Ectodermal cell (in vitro differentiated cells): ENCODE measurements around the gene HMGCR.

Source experiments
- H3K27ac ChIP-seq: 2 replicates; pipeline ENCODE4 v1.7.0; 2013; ENCODE audit warnings: mild to moderate bottlenecking, low read depth, low read length; ENCODE audit not compliant: insufficient read depth, poor library complexity, severe bottlenecking
- H3K27me3 ChIP-seq: 2 replicates; pipeline ENCODE4 v1.7.0; 2013; ENCODE audit warnings: mild to moderate bottlenecking, low read length; ENCODE audit not compliant: insufficient read depth, control insufficient read depth, poor library complexity, severe bottlenecking
- H3K36me3 ChIP-seq: one replicate; pipeline ENCODE4 v1.7.0; 2013; ENCODE audit warnings: low read length; ENCODE audit not compliant: control insufficient read depth, insufficient read depth
- H3K4me1 ChIP-seq: one replicate; pipeline ENCODE4 v1.7.0; 2013; ENCODE audit warnings: low read length; ENCODE audit not compliant: control insufficient read depth, insufficient read depth
- H3K4me3 ChIP-seq: 2 replicates; pipeline ENCODE4 v1.7.0; 2013; ENCODE audit warnings: low read depth, low read length, control low read depth; ENCODE audit not compliant: insufficient read depth
- H3K9me3 ChIP-seq: 2 replicates; pipeline ENCODE4 v1.7.0; 2013; ENCODE audit warnings: mild to moderate bottlenecking, low read length, moderate library complexity; ENCODE audit not compliant: control insufficient read depth
- WGBS, 2 experiments: methylation state at CpG; one replicate each; pipeline ENCODE4 v1.1.7; 2013; ENCODE audit warnings: missing lambda C conversion rate in 2 of 2; 5-methylcytosine and 5-hydroxymethylcytosine counted together

The HMGCR gene

GRCh38 chr5:75361310-75361709 lies 24.3 kb downstream of the HMGCR start:
- 83 to 87% methylated on average over 4 of the region's 4 CpGs for WGBS, 2 experiments
- no peak overlapping the region for H3K27ac ChIP-seq
- H3K4me3 ChIP-seq: no peak overlapping the region
- no peaks in the 10 kb centered on the region for H3K4me1 ChIP-seq
- H3K36me3 ChIP-seq: peaks cover 47% of the 10 kb centered on the region
- H3K27me3 ChIP-seq: no peaks in the 10 kb centered on the region
- H3K9me3 ChIP-seq: no peaks in the 10 kb centered on the region

- Histone ChIP-seq H3K4me1 (no peaks in the 10 kb centered on the region), H3K36me3 (peaks cover 35% of the 10 kb centered on the region), H3K27ac (no peak overlapping the region), H3K4me3 (no peak overlapping the region), H3K27me3 (no peaks in the 10 kb centered on the region), H3K9me3 (no peaks in the 10 kb centered on the region)
- 94 to 100% methylated on average over 4 of the region's 4 CpGs for WGBS, 2 experiments
Measured at GRCh38 chr5:75362474-75362975, 25.5 kb downstream of the HMGCR start.

- Histone ChIP-seq H3K27ac (no peak overlapping the region), H3K4me1 (no peaks in the 10 kb centered on the region), H3K27me3 (no peaks in the 10 kb centered on the region), H3K36me3 (peaks cover 30% of the 10 kb centered on the region), H3K9me3 (no peaks in the 10 kb centered on the region), H3K4me3 (no peak overlapping the region)
- WGBS, 2 experiments: 85 to 87% methylated on average over 5 of the region's 5 CpGs
Measured at GRCh38 chr5:75363111-75363510, 26.1 kb downstream of the HMGCR start.

GRCh38 chr5:75363726-75364495 lies 26.9 kb downstream of the HMGCR start:
- WGBS, 2 experiments: 93% methylated on average over 8 of the region's 8 CpGs
- Histone ChIP-seq H3K36me3 (peaks cover 25% of the 10 kb centered on the region), H3K4me3 (no peak overlapping the region), H3K27ac (no peak overlapping the region), H3K27me3 (no peaks in the 10 kb centered on the region), H3K4me1 (no peaks in the 10 kb centered on the region), H3K9me3 (no peaks in the 10 kb centered on the region)

GRCh38 chr5:75364571-75365280 lies 27.7 kb downstream of the HMGCR start:
- Histone ChIP-seq H3K27ac (no peak overlapping the region), H3K27me3 (no peaks in the 10 kb centered on the region), H3K36me3 (peaks cover 17% of the 10 kb centered on the region), H3K4me3 (no peak overlapping the region), H3K4me1 (no peaks in the 10 kb centered on the region), H3K9me3 (no peaks in the 10 kb centered on the region)
- WGBS, 2 experiments: 87 to 88% methylated on average over 6 to 7 of the region's 7 CpGs

- H3K4me1 ChIP-seq: no peaks in the 10 kb centered on the region
- peaks cover 7% of the 10 kb centered on the region for H3K36me3 ChIP-seq
- no peaks in the 10 kb centered on the region for H3K9me3 ChIP-seq
- no peak overlapping the region for H3K27ac ChIP-seq
- 34 to 50% methylated on average over 1 of the region's 1 CpG for WGBS, 2 experiments
- no peaks in the 10 kb centered on the region for H3K27me3 ChIP-seq
- no peak overlapping the region for H3K4me3 ChIP-seq
Measured at GRCh38 chr5:75365740-75366139, 28.7 kb downstream of the HMGCR start.

GRCh38 chr5:75366787-75367186 lies 29.8 kb downstream of the HMGCR start:
- no peaks in the 10 kb centered on the region for H3K9me3 ChIP-seq
- H3K36me3 ChIP-seq: no peaks in the 10 kb centered on the region
- no peaks in the 10 kb centered on the region for H3K4me1 ChIP-seq
- no peak overlapping the region for H3K27ac ChIP-seq
- H3K4me3 ChIP-seq: no peak overlapping the region
- no peaks in the 10 kb centered on the region for H3K27me3 ChIP-seq
- 91 to 93% methylated on average over 9 of the region's 9 CpGs for WGBS, 2 experiments

- H3K36me3 ChIP-seq: no peaks in the 10 kb centered on the region
- no peaks in the 10 kb centered on the region for H3K27me3 ChIP-seq
- H3K4me3 ChIP-seq: no peak overlapping the region
- H3K9me3 ChIP-seq: no peaks in the 10 kb centered on the region
- no peak overlapping the region for H3K27ac ChIP-seq
- H3K4me1 ChIP-seq: no peaks in the 10 kb centered on the region
Measured at GRCh38 chr5:75367401-75367800, 30.4 kb downstream of the HMGCR start.

GRCh38 chr5:75368391-75368790 lies 31.4 kb downstream of the HMGCR start:
- no peak overlapping the region for H3K27ac ChIP-seq
- no peak overlapping the region for H3K4me3 ChIP-seq
- WGBS, 2 experiments: 92 to 97% methylated on average over 3 to 4 of the region's 4 CpGs
- no peaks in the 10 kb centered on the region for H3K36me3 ChIP-seq
- no peaks in the 10 kb centered on the region for H3K27me3 ChIP-seq
- no peaks in the 10 kb centered on the region for H3K9me3 ChIP-seq
- H3K4me1 ChIP-seq: no peaks in the 10 kb centered on the region

GRCh38 chr5:75373862-75374261 lies 36.8 kb downstream of the HMGCR start:
- peaks cover 6% of the 10 kb centered on the region for H3K36me3 ChIP-seq
- H3K9me3 ChIP-seq: no peaks in the 10 kb centered on the region
- no peak overlapping the region for H3K4me3 ChIP-seq

More at GRCh38 chr5:75373862-75374261, 36.8 kb downstream of the HMGCR start:
- no peaks in the 10 kb centered on the region for H3K4me1 ChIP-seq
- no peak overlapping the region for H3K27ac ChIP-seq
- no peaks in the 10 kb centered on the region for H3K27me3 ChIP-seq
- WGBS, 2 experiments: 87 to 100% methylated on average over 1 of the region's 2 CpGs
